ENCODE data around the gene MAP3K5. TPM values are rescaled to one million over a fixed set of nuclear protein-coding genes. Genes with fewer than 3 reads are reported as not detected.

Gene MAP3K5
- total RNA-seq, 1 donor from 2014 or later: 1.7 TPM

DNA sequence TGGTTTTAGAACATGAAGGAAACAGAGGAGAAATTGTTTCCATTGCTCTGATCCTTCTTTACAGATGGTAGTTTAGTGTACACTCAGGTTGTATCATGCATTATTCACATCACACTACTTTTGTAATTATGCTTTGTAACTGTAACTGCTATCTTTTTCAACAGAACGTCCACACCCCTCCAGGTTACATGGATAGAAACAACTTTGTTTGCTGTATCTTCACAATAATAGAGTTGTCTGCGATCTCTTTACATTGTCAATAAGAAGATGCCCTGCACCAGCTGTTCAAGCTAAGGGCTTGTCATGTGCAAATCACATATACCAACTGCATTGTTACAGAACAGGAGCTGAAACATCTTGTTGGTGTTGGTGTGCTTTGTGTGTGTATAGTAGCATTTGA lies 174.2 kb downstream of the MAP3K5 start:
- no peaks in the 10 kb centered on the region for H3K9me3 ChIP-seq (ENCODE audit: insufficient read depth, low read depth, low read length)
- Mint-ChIP-seq H3K4me1 (ENCODE audit: low read depth, unreplicated experiment) (no peaks in the 10 kb centered on the region), H3K9me3 (ENCODE audit: unreplicated experiment) (peaks cover 4% of the 10 kb centered on the region), H3K36me3 (ENCODE audit: low read depth, unreplicated experiment) (peaks cover 1% of the 10 kb centered on the region), H3K27ac (ENCODE audit: unreplicated experiment) (no peak overlapping the region), H3K27me3 (ENCODE audit: low read depth, unreplicated experiment) (peaks cover 3% of the 10 kb centered on the region), H3K4me3 (ENCODE audit: unreplicated experiment) (no peak overlapping the region)
- H3K27me3 ChIP-seq (ENCODE audit: insufficient read depth, low read length): no peaks in the 10 kb centered on the region
- no peaks in the 10 kb centered on the region for H4K20me1 ChIP-seq (ENCODE audit: insufficient read depth, low read length)
- no peak overlapping the region for H3K4me3 ChIP-seq (ENCODE audit: insufficient read depth, low read depth, low read length)
- H3K79me2 ChIP-seq (ENCODE audit: insufficient read depth, low read length): no peaks in the 10 kb centered on the region
- no peak overlapping the region for H3K27ac ChIP-seq (ENCODE audit: low read depth, low read length)
- H3K4me1 ChIP-seq (ENCODE audit: insufficient read depth, low read length): peaks cover 7% of the 10 kb centered on the region
- no peak overlapping the region for H2AFZ ChIP-seq (ENCODE audit: low read depth, low read length)
- no peak for DNase-seq (ENCODE audit: low read depth)
- FAIRE-seq: no peak
- no peaks in the 10 kb centered on the region for H3K36me3 ChIP-seq (ENCODE audit: insufficient read depth, low read length)
- TF ChIP-seq, protein P1, sequence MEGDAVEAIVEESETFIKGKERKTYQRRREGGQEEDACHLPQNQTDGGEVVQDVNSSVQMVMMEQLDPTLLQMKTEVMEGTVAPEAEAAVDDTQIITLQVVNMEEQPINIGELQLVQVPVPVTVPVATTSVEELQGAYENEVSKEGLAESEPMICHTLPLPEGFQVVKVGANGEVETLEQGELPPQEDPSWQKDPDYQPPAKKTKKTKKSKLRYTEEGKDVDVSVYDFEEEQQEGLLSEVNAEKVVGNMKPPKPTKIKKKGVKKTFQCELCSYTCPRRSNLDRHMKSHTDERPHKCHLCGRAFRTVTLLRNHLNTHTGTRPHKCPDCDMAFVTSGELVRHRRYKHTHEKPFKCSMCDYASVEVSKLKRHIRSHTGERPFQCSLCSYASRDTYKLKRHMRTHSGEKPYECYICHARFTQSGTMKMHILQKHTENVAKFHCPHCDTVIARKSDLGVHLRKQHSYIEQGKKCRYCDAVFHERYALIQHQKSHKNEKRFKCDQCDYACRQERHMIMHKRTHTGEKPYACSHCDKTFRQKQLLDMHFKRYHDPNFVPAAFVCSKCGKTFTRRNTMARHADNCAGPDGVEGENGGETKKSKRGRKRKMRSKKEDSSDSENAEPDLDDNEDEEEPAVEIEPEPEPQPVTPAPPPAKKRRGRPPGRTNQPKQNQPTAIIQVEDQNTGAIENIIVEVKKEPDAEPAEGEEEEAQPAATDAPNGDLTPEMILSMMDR (IDR thresholded peaks at IDR 0.05; ENCODE audit: insufficient read depth, low read depth, low read length): no peak
- no peak for TF ChIP-seq EZH2 (IDR thresholded peaks at IDR 0.05; ENCODE audit: insufficient read depth, low read length)
- H3K4me2 ChIP-seq (ENCODE audit: low read length): no peak overlapping the region
- H3K9ac ChIP-seq (ENCODE audit: low read length): no peak overlapping the region

DNA sequence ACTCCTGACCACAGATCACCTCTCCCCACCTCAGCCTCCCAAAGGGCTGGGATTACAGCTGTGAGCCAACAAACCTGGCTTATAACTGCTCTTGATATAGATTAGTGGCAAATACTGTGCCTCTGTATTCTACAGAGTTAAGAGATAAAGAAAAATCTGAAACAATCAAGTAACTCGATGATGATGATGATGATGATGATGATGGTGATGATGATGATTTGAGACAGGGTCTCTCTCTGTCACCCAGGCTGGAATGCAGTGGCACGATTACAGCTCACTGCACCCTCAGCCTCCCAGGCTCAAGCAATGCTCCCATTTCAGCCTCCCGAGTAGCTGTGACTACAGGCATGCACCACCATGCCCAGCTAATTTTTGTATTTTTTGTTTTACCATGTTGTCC lies 175.8 kb downstream of the MAP3K5 start:
- FAIRE-seq: no peak
- H3K79me2 ChIP-seq (ENCODE audit: insufficient read depth, low read length): no peaks in the 10 kb centered on the region
- H3K4me3 ChIP-seq (ENCODE audit: insufficient read depth, low read depth, low read length): no peak overlapping the region
- Mint-ChIP-seq H3K27me3 (ENCODE audit: low read depth, unreplicated experiment) (no peaks in the 10 kb centered on the region), H3K4me1 (ENCODE audit: low read depth, unreplicated experiment) (no peaks in the 10 kb centered on the region), H3K4me3 (ENCODE audit: unreplicated experiment) (no peak overlapping the region), H3K9me3 (ENCODE audit: unreplicated experiment) (peaks cover 4% of the 10 kb centered on the region), H3K36me3 (ENCODE audit: low read depth, unreplicated experiment) (no peaks in the 10 kb centered on the region), H3K27ac (ENCODE audit: unreplicated experiment) (no peak overlapping the region)
- no peaks in the 10 kb centered on the region for H3K9me3 ChIP-seq (ENCODE audit: insufficient read depth, low read depth, low read length)
- H4K20me1 ChIP-seq (ENCODE audit: insufficient read depth, low read length): no peaks in the 10 kb centered on the region
- H3K4me2 ChIP-seq (ENCODE audit: low read length): no peak overlapping the region
- H3K4me1 ChIP-seq (ENCODE audit: insufficient read depth, low read length): peaks cover 7% of the 10 kb centered on the region
- H2AFZ ChIP-seq (ENCODE audit: low read depth, low read length): no peak overlapping the region
- no peak overlapping the region for H3K27ac ChIP-seq (ENCODE audit: low read depth, low read length)
- no peaks in the 10 kb centered on the region for H3K27me3 ChIP-seq (ENCODE audit: insufficient read depth, low read length)
- TF ChIP-seq EZH2 (IDR thresholded peaks at IDR 0.05; ENCODE audit: insufficient read depth, low read length): no peak
- TF ChIP-seq, protein P1 (IDR thresholded peaks at IDR 0.05; ENCODE audit: insufficient read depth, low read depth, low read length): no peak
- H3K9ac ChIP-seq (ENCODE audit: low read length): no peak overlapping the region
- no peak for DNase-seq (ENCODE audit: low read depth)
- H3K36me3 ChIP-seq (ENCODE audit: insufficient read depth, low read length): no peaks in the 10 kb centered on the region

DNA sequence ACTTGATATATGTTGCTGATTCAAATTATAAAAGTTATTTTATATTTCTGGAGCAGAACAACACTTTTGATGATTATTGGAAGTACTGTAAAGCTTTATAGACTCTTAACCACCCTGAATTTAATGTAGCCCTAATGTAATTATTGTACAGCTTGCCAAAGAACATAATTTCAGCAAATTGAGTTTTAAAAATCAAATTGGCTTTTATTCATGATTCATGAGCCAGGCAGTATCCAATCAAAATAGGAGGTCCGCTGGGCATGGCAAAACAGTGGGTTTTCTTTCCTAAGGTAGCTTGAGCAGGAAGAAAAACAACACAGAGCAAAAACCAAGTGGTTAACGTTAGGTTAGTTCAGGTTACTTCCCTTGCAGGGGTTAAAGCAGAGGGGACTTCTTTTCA lies 177.3 kb downstream of the MAP3K5 start:
- H3K4me3 ChIP-seq (ENCODE audit: insufficient read depth, low read depth, low read length): no peak overlapping the region
- H3K27me3 ChIP-seq (ENCODE audit: insufficient read depth, low read length): no peaks in the 10 kb centered on the region
- no peaks in the 10 kb centered on the region for H3K9me3 ChIP-seq (ENCODE audit: insufficient read depth, low read depth, low read length)
- no peak overlapping the region for H3K27ac Mint-ChIP-seq (ENCODE audit: unreplicated experiment)
- H3K79me2 ChIP-seq (ENCODE audit: insufficient read depth, low read length): no peaks in the 10 kb centered on the region
- DNase-seq (ENCODE audit: low read depth) (no peak), FAIRE-seq (no peak)
- no peaks in the 10 kb centered on the region for H3K27me3 Mint-ChIP-seq (ENCODE audit: low read depth, unreplicated experiment)
- H2AFZ ChIP-seq (ENCODE audit: low read depth, low read length): no peak overlapping the region
- H3K4me3 Mint-ChIP-seq (ENCODE audit: unreplicated experiment): no peak overlapping the region
- no peak overlapping the region for H3K4me2 ChIP-seq (ENCODE audit: low read length)
- no peaks in the 10 kb centered on the region for H4K20me1 ChIP-seq (ENCODE audit: insufficient read depth, low read length)
- TF ChIP-seq, protein P1 (IDR thresholded peaks at IDR 0.05; ENCODE audit: insufficient read depth, low read depth, low read length): no peak
- TF ChIP-seq EZH2 (IDR thresholded peaks at IDR 0.05; ENCODE audit: insufficient read depth, low read length): no peak
- H3K36me3 ChIP-seq (ENCODE audit: insufficient read depth, low read length): no peaks in the 10 kb centered on the region
- no peak overlapping the region for H3K9ac ChIP-seq (ENCODE audit: low read length)
- H3K27ac ChIP-seq (ENCODE audit: low read depth, low read length): no peak overlapping the region
- H3K4me1 ChIP-seq (ENCODE audit: insufficient read depth, low read length): peaks cover 12% of the 10 kb centered on the region
- H3K36me3 Mint-ChIP-seq (ENCODE audit: low read depth, unreplicated experiment): no peaks in the 10 kb centered on the region
- H3K4me1 Mint-ChIP-seq (ENCODE audit: low read depth, unreplicated experiment): peaks cover 6% of the 10 kb centered on the region
- H3K9me3 Mint-ChIP-seq (ENCODE audit: unreplicated experiment): peaks cover 4% of the 10 kb centered on the region
